ENCODE measurements around the gene MYH13.

GRCh38 chr17:10384175-10384574 is 11.4 kb upstream of the MYH13 start:
- TF ChIP-seq YY1 (IDR thresholded peaks at IDR 0.05; ENCODE audit: insufficient read depth, insufficient read length) (no peak), ZNF274 (IDR thresholded peaks at IDR 0.05; ENCODE audit: low read depth, low read length) (no peak)
